Glutamatergic neuron (in vitro differentiated cells): ENCODE data around the gene CCT7. TPM values are rescaled to one million over a fixed set of nuclear protein-coding genes. Genes with fewer than 3 reads are reported as not detected.

ENCODE experiments used
- DNase-seq: peaks from one replicate; pipeline ENCODE4 v3.0.0; 2022
- H3K27ac Mint-ChIP-seq: one replicate; pipeline ENCODE4 v1.8.0; 2020; ENCODE audit warnings: mild to moderate bottlenecking, mixed read lengths, inconsistent platforms; ENCODE audit not compliant: unreplicated experiment
- H3K27me3 Mint-ChIP-seq: one replicate; pipeline ENCODE4 v1.8.0; 2020; ENCODE audit warnings: mild to moderate bottlenecking, moderate library complexity, mixed read lengths, inconsistent platforms; ENCODE audit not compliant: unreplicated experiment
- H3K36me3 Mint-ChIP-seq: one replicate; pipeline ENCODE4 v1.8.0; 2020; ENCODE audit warnings: mild to moderate bottlenecking, mixed read lengths, inconsistent platforms; ENCODE audit not compliant: unreplicated experiment
- H3K4me1 Mint-ChIP-seq: one replicate; pipeline ENCODE4 v1.8.0; 2020; ENCODE audit warnings: mild to moderate bottlenecking, low read depth, mixed read lengths, inconsistent platforms; ENCODE audit not compliant: unreplicated experiment
- H3K4me3 Mint-ChIP-seq: one replicate; pipeline ENCODE4 v1.8.0; 2020; ENCODE audit warnings: mild to moderate bottlenecking, mixed read lengths, inconsistent platforms; ENCODE audit not compliant: unreplicated experiment
- H3K9me3 Mint-ChIP-seq: one replicate; pipeline ENCODE4 v1.8.0; 2020; ENCODE audit warnings: mild to moderate bottlenecking, moderate library complexity, mixed read lengths, inconsistent platforms; ENCODE audit not compliant: unreplicated experiment
- total RNA-seq: library from RNA; stranded (reverse); fragmentation: NEBNext Ultra II Directional; extraction: Animal tissue kit (Norgen Biotek cat#: 25700); gene quantifications from one replicate; pipeline ENCODE4 v1.2.1, GENCODE V29; 2021; ENCODE audit not compliant: unreplicated experiment
- TF ChIP-seq, protein P1 (sequence below): fragments of 200-600 bp; sonication (generic); IDR thresholded peaks from one replicate; pipeline ENCODE4 v1.5.0; 2021; ENCODE audit not compliant: partially characterized antibody, unreplicated experiment

CCT7 gene
- total RNA-seq, 1 donor from 2014 or later = 269 TPM

DNA sequence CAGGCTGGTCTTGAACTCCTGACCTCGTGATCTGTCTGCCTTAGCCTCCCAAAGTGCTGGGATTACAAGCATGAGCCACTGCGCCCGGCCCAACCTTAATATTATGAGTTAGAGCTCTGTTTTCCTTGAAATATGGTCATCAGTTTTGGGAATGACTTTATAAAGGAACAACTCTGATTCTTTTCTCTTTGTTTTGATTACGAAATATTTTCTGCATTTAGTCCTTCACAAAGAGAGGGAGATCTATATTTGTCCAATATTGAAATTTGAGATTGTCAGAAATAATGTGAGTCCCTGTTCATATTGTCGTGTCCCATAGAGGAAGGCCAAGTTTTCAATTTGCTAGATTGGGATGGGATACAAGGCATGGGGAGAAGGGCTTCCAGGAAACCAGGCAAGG lies 16.9 kb upstream of the CCT7 start:
- Mint-ChIP-seq H3K4me3 (no peak overlapping the region), H3K4me1 (peaks cover 10% of the 10 kb centered on the region), H3K27me3 (peaks cover 8% of the 10 kb centered on the region), H3K27ac (no peak overlapping the region), H3K36me3 (no peaks in the 10 kb centered on the region), H3K9me3 (no peaks in the 10 kb centered on the region)
- no peak for DNase-seq
- TF ChIP-seq, protein P1, sequence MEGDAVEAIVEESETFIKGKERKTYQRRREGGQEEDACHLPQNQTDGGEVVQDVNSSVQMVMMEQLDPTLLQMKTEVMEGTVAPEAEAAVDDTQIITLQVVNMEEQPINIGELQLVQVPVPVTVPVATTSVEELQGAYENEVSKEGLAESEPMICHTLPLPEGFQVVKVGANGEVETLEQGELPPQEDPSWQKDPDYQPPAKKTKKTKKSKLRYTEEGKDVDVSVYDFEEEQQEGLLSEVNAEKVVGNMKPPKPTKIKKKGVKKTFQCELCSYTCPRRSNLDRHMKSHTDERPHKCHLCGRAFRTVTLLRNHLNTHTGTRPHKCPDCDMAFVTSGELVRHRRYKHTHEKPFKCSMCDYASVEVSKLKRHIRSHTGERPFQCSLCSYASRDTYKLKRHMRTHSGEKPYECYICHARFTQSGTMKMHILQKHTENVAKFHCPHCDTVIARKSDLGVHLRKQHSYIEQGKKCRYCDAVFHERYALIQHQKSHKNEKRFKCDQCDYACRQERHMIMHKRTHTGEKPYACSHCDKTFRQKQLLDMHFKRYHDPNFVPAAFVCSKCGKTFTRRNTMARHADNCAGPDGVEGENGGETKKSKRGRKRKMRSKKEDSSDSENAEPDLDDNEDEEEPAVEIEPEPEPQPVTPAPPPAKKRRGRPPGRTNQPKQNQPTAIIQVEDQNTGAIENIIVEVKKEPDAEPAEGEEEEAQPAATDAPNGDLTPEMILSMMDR = no peak

DNA sequence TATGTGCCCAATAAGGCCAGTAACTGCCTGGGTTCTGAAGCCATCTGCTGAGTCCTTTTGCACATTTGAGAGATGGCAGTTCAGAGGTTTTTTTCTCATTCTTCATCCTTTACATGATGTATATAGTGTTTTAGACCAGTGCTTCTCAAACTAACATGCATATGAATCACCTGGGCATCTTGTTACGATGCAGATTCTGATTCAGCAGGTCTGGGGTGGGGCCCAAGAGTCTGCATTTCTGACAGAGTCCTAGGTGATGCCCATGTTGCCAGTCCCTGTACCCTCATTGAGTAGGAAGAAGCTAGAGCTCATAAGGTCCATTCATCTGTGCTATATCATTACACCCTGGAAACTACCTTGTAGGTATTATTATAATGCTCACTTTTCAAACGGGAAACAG lies 16.3 kb upstream of the CCT7 start:
- Mint-ChIP-seq H3K4me3 (no peak overlapping the region), H3K27me3 (peaks cover 10% of the 10 kb centered on the region), H3K4me1 (peaks cover 10% of the 10 kb centered on the region), H3K36me3 (no peaks in the 10 kb centered on the region), H3K9me3 (no peaks in the 10 kb centered on the region), H3K27ac (no peak overlapping the region)
- DNase-seq = no peak
- TF ChIP-seq, protein P1 = no peak

DNA sequence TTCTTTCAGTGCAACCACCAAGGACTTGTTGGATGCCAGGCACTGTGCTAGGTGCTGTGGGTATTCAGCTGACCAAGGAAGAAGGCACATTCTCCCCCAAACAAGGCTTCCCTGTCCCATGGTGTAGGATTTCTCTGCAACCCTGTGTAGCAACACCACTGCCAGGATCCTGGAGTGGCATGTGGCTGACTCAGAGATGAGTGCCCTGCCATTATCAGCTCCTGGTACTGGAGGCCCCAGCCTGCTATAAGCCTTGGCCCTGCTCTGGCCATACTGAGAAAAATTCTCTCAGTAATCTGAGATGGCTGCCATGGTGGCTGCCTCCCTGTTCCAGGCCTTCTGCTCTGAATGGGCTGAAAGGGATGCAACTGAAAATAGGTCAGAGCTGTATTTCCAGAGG lies 15.8 kb upstream of the CCT7 start:
- peaks cover 10% of the 10 kb centered on the region for H3K4me1 Mint-ChIP-seq
- TF ChIP-seq, protein P1 = no peak
- H3K36me3 Mint-ChIP-seq = no peaks in the 10 kb centered on the region
- no peaks in the 10 kb centered on the region for H3K9me3 Mint-ChIP-seq
- H3K4me3 Mint-ChIP-seq = no peak overlapping the region
- H3K27ac Mint-ChIP-seq = no peak overlapping the region
- H3K27me3 Mint-ChIP-seq = peaks cover 9% of the 10 kb centered on the region
- DNase-seq = no peak

DNA sequence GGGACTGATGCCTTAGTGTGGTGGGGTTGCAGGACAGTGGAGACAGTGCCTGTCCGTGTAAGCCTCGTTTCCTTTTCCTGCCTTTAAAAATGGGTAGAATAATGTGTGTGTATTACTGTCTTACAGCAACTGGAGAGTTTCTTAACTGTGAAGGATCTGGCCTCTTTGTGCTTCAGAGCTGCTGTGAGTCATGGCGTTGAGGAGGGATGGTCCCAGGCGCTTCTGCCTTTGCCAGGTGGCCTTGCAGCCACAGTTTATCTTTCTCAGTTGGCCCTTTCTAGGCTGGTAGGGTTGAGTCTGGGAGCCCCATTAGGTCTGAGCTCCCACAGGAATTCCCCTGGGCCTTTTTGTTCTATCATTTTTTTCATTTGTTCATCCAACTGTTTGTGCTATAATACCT lies 10.3 kb upstream of the CCT7 start:
- H3K27me3 Mint-ChIP-seq = peaks cover 5% of the 10 kb centered on the region
- no peaks in the 10 kb centered on the region for H3K4me1 Mint-ChIP-seq
- H3K27ac Mint-ChIP-seq = no peak overlapping the region
- no peak overlapping the region for H3K4me3 Mint-ChIP-seq
- no peak for DNase-seq
- TF ChIP-seq, protein P1 = no peak
- no peaks in the 10 kb centered on the region for H3K36me3 Mint-ChIP-seq
- H3K9me3 Mint-ChIP-seq = no peaks in the 10 kb centered on the region

DNA sequence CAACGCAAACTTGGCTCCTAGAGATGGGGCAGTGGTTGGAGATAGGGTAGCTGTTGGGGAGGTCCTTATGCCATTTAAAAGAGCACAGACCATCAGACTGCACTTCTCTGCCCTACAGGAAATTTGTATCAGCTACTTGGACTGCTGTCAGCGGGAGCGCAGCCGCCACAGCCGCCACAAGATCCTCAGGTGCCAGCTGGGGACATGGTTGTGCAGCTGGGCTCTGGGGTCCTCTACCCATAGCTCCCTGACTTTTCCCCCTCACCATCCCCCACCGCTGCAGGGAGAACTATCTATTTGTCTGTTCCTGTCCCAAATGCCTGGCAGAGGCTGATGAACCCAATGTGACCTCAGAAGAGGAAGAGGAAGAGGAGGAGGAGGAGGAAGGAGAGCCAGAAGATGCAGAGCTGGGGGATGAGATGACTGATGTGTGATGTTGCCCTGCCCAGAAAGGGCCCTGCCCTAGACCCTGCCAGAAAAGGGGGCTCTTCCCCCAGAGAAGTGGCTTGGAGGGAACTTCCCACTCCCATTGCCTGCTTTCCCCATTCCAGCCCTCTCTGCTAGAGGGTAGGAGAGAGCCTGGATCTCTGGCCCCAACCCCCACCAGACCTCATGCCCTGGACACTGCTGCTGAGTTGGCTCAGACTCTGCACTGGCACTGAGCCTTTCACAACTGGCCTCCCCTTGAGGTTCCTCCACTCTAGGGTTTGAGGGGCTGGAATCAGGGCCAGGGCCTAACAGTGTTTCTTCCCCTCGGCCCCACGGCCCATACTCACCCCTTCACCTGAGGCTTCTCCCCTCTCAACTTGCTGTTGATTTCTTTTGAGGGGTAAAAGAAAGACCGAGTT lies 8.4 kb upstream of the CCT7 start:
- no peak for DNase-seq
- TF ChIP-seq, protein P1 = no peak
- Mint-ChIP-seq H3K4me3 (no peak overlapping the region), H3K36me3 (no peaks in the 10 kb centered on the region), H3K4me1 (no peaks in the 10 kb centered on the region), H3K27ac (no peak overlapping the region), H3K27me3 (peaks cover 5% of the 10 kb centered on the region), H3K9me3 (no peaks in the 10 kb centered on the region)
